Neuronal stem cell (in vitro differentiated cells): ENCODE measurements around the gene RNF181.

Source experiments
- DNase-seq: peaks from one replicate; pipeline ENCODE4 v3.0.0-alpha.2; 2013; ENCODE audit warnings: low spot score
- H2AFZ ChIP-seq: one replicate; pipeline ENCODE4 v1.6.1; 2013; ENCODE audit warnings: mild to moderate bottlenecking, low read length, inconsistent platforms
- H2AK5ac ChIP-seq: 2 replicates; pipeline ENCODE4 v1.6.1; 2013; ENCODE audit warnings: low read depth, mild to moderate bottlenecking, inconsistent platforms, low read length, moderate library complexity, mixed read lengths
- H2BK120ac ChIP-seq: 2 replicates; pipeline ENCODE4 v1.6.1; 2013; ENCODE audit warnings: low read depth, mild to moderate bottlenecking, inconsistent platforms, low read length, moderate library complexity, mixed read lengths
- H2BK12ac ChIP-seq: one replicate; pipeline ENCODE4 v1.6.1; 2013; ENCODE audit warnings: low read length, inconsistent platforms
- H2BK15ac ChIP-seq: 2 replicates; pipeline ENCODE4 v1.6.1; 2013; ENCODE audit warnings: mild to moderate bottlenecking, low read length, inconsistent platforms, mixed read lengths
- H2BK5ac ChIP-seq: one replicate; pipeline ENCODE4 v1.6.1; 2013; ENCODE audit warnings: inconsistent platforms, mild to moderate bottlenecking, low read length, moderate library complexity
- H3K14ac ChIP-seq: one replicate; pipeline ENCODE4 v1.6.1; 2013; ENCODE audit warnings: low read length, inconsistent platforms
- H3K18ac ChIP-seq: 2 replicates; pipeline ENCODE4 v1.6.1; 2013; ENCODE audit warnings: low read length, inconsistent platforms
- H3K23ac ChIP-seq: 2 replicates; pipeline ENCODE4 v1.6.1; 2013; ENCODE audit warnings: low read depth, mild to moderate bottlenecking, mixed read lengths, low read length, inconsistent platforms; ENCODE audit not compliant: poor library complexity
- H3K27ac ChIP-seq: replicated peaks from 3 replicates; pipeline ENCODE4 v1.5.1; 2013; ENCODE audit warnings: low read length, inconsistent platforms
- H3K27me3 ChIP-seq, 3 experiments: 2 replicates each; pipeline ENCODE4 v1.6.1; 2013; ENCODE audit warnings: low read length in 3 of 3, mild to moderate bottlenecking in 2 of 3, inconsistent platforms in 1 of 3, low read depth in 1 of 3, mixed read lengths in 1 of 3, moderate library complexity in 1 of 3; ENCODE audit not compliant: control insufficient read depth in 3 of 3, insufficient read depth in 3 of 3
- H3K36me3 ChIP-seq, 2 donors: replicated peaks in 1 of 2; 2 replicates each; pipeline ENCODE4 v1.6.1; 2013; ENCODE audit warnings: low read length in 2 of 2; ENCODE audit not compliant: control insufficient read depth in 2 of 2, insufficient read depth in 2 of 2
- H3K4ac ChIP-seq: 2 replicates; pipeline ENCODE4 v1.6.1; 2013; ENCODE audit warnings: inconsistent platforms, mild to moderate bottlenecking, low read length, moderate library complexity
- H3K4me1 ChIP-seq, 2 donors: 1 replicate in 1 of 2; 2 replicates in 1 of 2; pipeline ENCODE4 v1.6.1; 2013; ENCODE audit warnings: low read length in 2 of 2, low read depth in 1 of 2; ENCODE audit not compliant: control insufficient read depth in 2 of 2, insufficient read depth in 1 of 2
- H3K4me2 ChIP-seq: one replicate; pipeline ENCODE4 v1.6.1; 2013; ENCODE audit warnings: mild to moderate bottlenecking, low read length, inconsistent platforms; ENCODE audit not compliant: insufficient read depth, poor library complexity, severe bottlenecking
- H3K4me3 ChIP-seq, 2 donors: 2 replicates each; pipeline ENCODE4 v1.5.1; 2013; ENCODE audit warnings: low read length in 2 of 2, mild to moderate bottlenecking in 2 of 2, inconsistent platforms in 1 of 2, moderate library complexity in 1 of 2
- H3K79me1 ChIP-seq: one replicate; pipeline ENCODE4 v1.6.1; 2013; ENCODE audit warnings: low read depth, mild to moderate bottlenecking, inconsistent platforms, low read length, moderate library complexity
- H3K9ac ChIP-seq: one replicate; pipeline ENCODE4 v1.6.1; 2013; ENCODE audit warnings: mild to moderate bottlenecking, low read depth, low read length, inconsistent platforms; ENCODE audit not compliant: poor library complexity
- H3K9me3 ChIP-seq, 2 donors: replicated peaks in 1 of 2; 2 replicates each; pipeline versions ENCODE3 to v1.6.1; 2013; ENCODE audit warnings: low read length in 2 of 2, mild to moderate bottlenecking in 2 of 2, inconsistent platforms in 1 of 2, low read depth in 1 of 2, mixed read lengths in 1 of 2, moderate library complexity in 1 of 2; ENCODE audit not compliant: control insufficient read depth in 2 of 2, insufficient read depth in 1 of 2
- H4K8ac ChIP-seq: one replicate; pipeline ENCODE4 v1.6.1; 2013; ENCODE audit warnings: low read depth, mild to moderate bottlenecking, inconsistent platforms, low read length, moderate library complexity
- H4K91ac ChIP-seq: one replicate; pipeline ENCODE4 v1.6.1; 2013; ENCODE audit warnings: low read length, low read depth, mild to moderate bottlenecking, inconsistent platforms; ENCODE audit not compliant: poor library complexity
- WGBS, 2 donors: extraction: QIAGEN DNeasy Blood & Tissue Kit; methylation state at CpG; one replicate each; pipeline ENCODE4 v1.1.7; 2013; ENCODE audit warnings: missing lambda C conversion rate in 2 of 2, mixed read lengths in 1 of 2; ENCODE audit not compliant: insufficient read length in 2 of 2, insufficient replicate concordance in 1 of 2; ENCODE audit errors: extremely low coverage in 2 of 2; 5-methylcytosine and 5-hydroxymethylcytosine counted together

Gene RNF181

GRCh38 chr2:85607268-85608215 is 12.0 kb downstream of the RNF181 start:
- H3K9ac ChIP-seq: no peak overlapping the region
- no peak overlapping the region for H2AK5ac ChIP-seq
- no peak overlapping the region for H4K8ac ChIP-seq
- peaks cover 6 to 7% of the 10 kb centered on the region in 2 donors for H3K4me1 ChIP-seq
- no peak for DNase-seq
- no peak overlapping the region for H4K91ac ChIP-seq
- peaks cover 0 to 2% of the 10 kb centered on the region in 2 donors for H3K9me3 ChIP-seq
- H3K4me3 ChIP-seq: no peak overlapping the region
- H2AFZ ChIP-seq: no peak overlapping the region
- no peak overlapping the region for H2BK5ac ChIP-seq
- H2BK120ac ChIP-seq: no peak overlapping the region
- no peaks in the 10 kb centered on the region for H3K27me3 ChIP-seq
- no peak overlapping the region for H3K14ac ChIP-seq
- H3K4ac ChIP-seq: no peak overlapping the region
- no peak overlapping the region for H3K27ac ChIP-seq
- H3K18ac ChIP-seq: no peak overlapping the region
- H3K36me3 ChIP-seq: peaks cover 17 to 61% of the 10 kb centered on the region in 2 donors
- WGBS, 2 donors: no CpG with 5 or more reads among the region's 9 CpGs
- no peak overlapping the region for H3K23ac ChIP-seq
- H3K79me1 ChIP-seq: peaks cover 6% of the 10 kb centered on the region
- no peak overlapping the region for H3K4me2 ChIP-seq
- no peak overlapping the region for H2BK12ac ChIP-seq
- no peak overlapping the region for H2BK15ac ChIP-seq

- peak overlapping the region; percentile 99 for H3K18ac ChIP-seq
These were observed 15.7 kb downstream of the RNF181 start for GRCh38 chr2:85611217-85611704.

GRCh38 chr2:85611705-85612587 is 16.4 kb downstream of the RNF181 start, which contains the start of gene C2orf68:
Gene C2orf68, minus strand, starts transcription at chr2:85612066. Its CDS starts 82 bp downstream, at chr2:85611984.
- Histone ChIP-seq H3K27me3 (no peaks in the 10 kb centered on the region), H3K18ac (peak within 1 kb of the TSS; percentile 99), H3K4ac (peak within 1 kb of the TSS; percentile 84), H3K23ac (peak within 1 kb of the TSS; percentile 95), H2BK15ac (peak within 1 kb of the TSS; percentile 37), H3K14ac (peak within 1 kb of the TSS; percentile 82), H3K4me1 (peaks cover 4 to 5% of the 10 kb centered on the region in 2 donors), H2BK12ac (peak within 1 kb of the TSS; percentile 58), H4K8ac (peak within 1 kb of the TSS; percentile 65), H3K27ac (peak within 1 kb of the TSS; percentile 77), H3K79me1 (peaks cover 8% of the 10 kb centered on the region), H2AK5ac (peak within 1 kb of the TSS; percentile 97), H3K9me3 (no peaks in the 10 kb centered on the region), H2AFZ (peak within 1 kb of the TSS; percentile 95), H3K9ac (peak within 1 kb of the TSS; percentile 99), H4K91ac (no peak within 1 kb of the TSS), H3K4me3 (peak within 1 kb of the TSS; percentile 93 to 95), H3K36me3 (peaks cover 17 to 35% of the 10 kb centered on the region in 2 donors), H3K4me2 (peak within 1 kb of the TSS; percentile 80), H2BK5ac (peak within 1 kb of the TSS; percentile 93), H2BK120ac (no peak within 1 kb of the TSS)
- peak; percentile 78 for DNase-seq
- no CpG with 5 or more reads among the region's 73 CpGs for WGBS, 2 donors

More at GRCh38 chr2:85611217-85611704, 15.7 kb downstream of the RNF181 start:
- H3K4me1 ChIP-seq: peaks cover 4 to 5% of the 10 kb centered on the region in 2 donors
- peak overlapping the region; percentile 84 for H3K4ac ChIP-seq
- peaks cover 8% of the 10 kb centered on the region for H3K79me1 ChIP-seq
- H2BK15ac ChIP-seq: peak overlapping the region; percentile 37
- H3K27me3 ChIP-seq: no peaks in the 10 kb centered on the region
- peak overlapping the region; percentile 95 for H3K23ac ChIP-seq
- H3K9me3 ChIP-seq: no peaks in the 10 kb centered on the region
- H3K14ac ChIP-seq: peak overlapping the region; percentile 82
- no peak for DNase-seq
- peak overlapping the region; percentile 65 for H4K8ac ChIP-seq
- peaks cover 17 to 42% of the 10 kb centered on the region in 2 donors for H3K36me3 ChIP-seq
- peak overlapping the region; percentile 97 for H2AK5ac ChIP-seq
- H3K4me3 ChIP-seq: peak overlapping the region; percentile 93 to 95
- peak overlapping the region; percentile 58 for H2BK12ac ChIP-seq
- no CpG with 5 or more reads among the region's 24 CpGs for WGBS, 2 donors
- no peak overlapping the region for H3K27ac ChIP-seq
- H2BK120ac ChIP-seq: no peak overlapping the region
- H3K4me2 ChIP-seq: peak overlapping the region; percentile 80
- H4K91ac ChIP-seq: no peak overlapping the region
- H2AFZ ChIP-seq: peak overlapping the region; percentile 95
- H3K9ac ChIP-seq: peak overlapping the region; percentile 99
- H2BK5ac ChIP-seq: peak overlapping the region; percentile 93
